Gastrocnemius medialis (tissue), 4 donors: Measurements from ENCODE around the gene MFRP. TPM values are rescaled to one million over a fixed set of nuclear protein-coding genes. Genes with fewer than 3 reads are reported as not detected.
A peak's percentile ranks its signal among the peaks of the same experiment; 100 is the strongest.

Experiments used
- ATAC-seq, 2 donors: fragments of 150-250 bp; one replicate each; pipeline ENCODE4 v1.9.1; 2016
- DNase-seq, 2 donors: peaks; one replicate each; pipeline ENCODE4 v3.0.0-alpha.2; 2019
- H3K27ac ChIP-seq, 4 donors: fragments of 200-600 bp; sonication (generic); 1 replicate in 1 of 4; 2 replicates in 3 of 4; pipeline ENCODE4 v1.5.1; 2016 to 2018; ENCODE audit warnings: mild to moderate bottlenecking in 2 of 4, moderate library complexity in 1 of 4
- H3K27me3 ChIP-seq, 3 donors: fragments of 200-600 bp; sonication (generic) in 2 of 3; 1 replicate in 1 of 3; 2 replicates in 2 of 3; pipeline versions ENCODE4 v1.5.1 to v1.6.0; 2016 to 2019; ENCODE audit warnings: mild to moderate bottlenecking in 1 of 3, moderate library complexity in 1 of 3
- H3K36me3 ChIP-seq, 2 donors: fragments of 200-600 bp; sonication (generic) in 1 of 2; one replicate each; pipeline ENCODE4 v1.5.1; 2017 to 2018
- H3K4me1 ChIP-seq, 2 donors: fragments of 200-600 bp; sonication (generic) in 1 of 2; one replicate each; pipeline ENCODE4 v1.5.1; 2016 to 2017; ENCODE audit warnings: mild to moderate bottlenecking in 2 of 2
- H3K4me3 ChIP-seq, 4 donors: fragments of 200-600 bp; sonication (generic) in 3 of 4; 1 replicate in 1 of 4; 2 replicates in 3 of 4; pipeline ENCODE4 v1.5.1; 2016 to 2019; ENCODE audit warnings: mild to moderate bottlenecking in 2 of 4
- H3K9me3 ChIP-seq, 3 donors: fragments of 200-600 bp; sonication (generic) in 2 of 3; 1 replicate in 1 of 3; 2 replicates in 2 of 3; pipeline ENCODE4 v1.5.1; 2016 to 2019
- CTCF ChIP-seq, 5 experiments: fragments of 450-650 bp in 3 of 5; fragments of 200-600 bp in 2 of 5; sonication (generic) in 2 of 5; IDR thresholded peaks in 4 of 5; conservative IDR thresholded peaks in 1 of 5; 1 replicate in 4 of 5; 2 replicates in 1 of 5; pipeline ENCODE4 v1.5.1; 2016 to 2019; ENCODE audit warnings: antibody characterized with exemption in 5 of 5, mild to moderate bottlenecking in 3 of 5, moderate library complexity in 3 of 5
- POLR2A ChIP-seq, 2 donors: fragments of 450-650 bp; IDR thresholded peaks; one replicate each; pipeline ENCODE4 v1.6.1; 2017; ENCODE audit warnings: antibody characterized with exemption in 2 of 2, mild to moderate bottlenecking in 2 of 2, moderate library complexity in 2 of 2
- in situ Hi-C, 4 donors: fragments of 200-750 bp; cut with MboI; loops; one replicate each; pipeline versions ENCODE4 v1.15.0 to v1.8.0; 2017; ENCODE audit warnings: low sequenced_read_pairs in 4 of 4
- intact Hi-C: fragments of 100-400 bp; cut with DNase I; formaldehyde crosslinking; loops from one replicate; pipeline ENCODE4 v1.15.1; 2023; ENCODE audit warnings: low total_unique reads
- total RNA-seq, 4 donors: library from RNA; depleted of rRNA; stranded (reverse); fragments of >200 nt; gene quantifications; one replicate each; pipeline versions ENCODE4 v1.1.0 to v1.2.3, GENCODE V29; 2016

Gene MFRP
- total RNA-seq, 4 donors from 2014 or later = not detected

DNA sequence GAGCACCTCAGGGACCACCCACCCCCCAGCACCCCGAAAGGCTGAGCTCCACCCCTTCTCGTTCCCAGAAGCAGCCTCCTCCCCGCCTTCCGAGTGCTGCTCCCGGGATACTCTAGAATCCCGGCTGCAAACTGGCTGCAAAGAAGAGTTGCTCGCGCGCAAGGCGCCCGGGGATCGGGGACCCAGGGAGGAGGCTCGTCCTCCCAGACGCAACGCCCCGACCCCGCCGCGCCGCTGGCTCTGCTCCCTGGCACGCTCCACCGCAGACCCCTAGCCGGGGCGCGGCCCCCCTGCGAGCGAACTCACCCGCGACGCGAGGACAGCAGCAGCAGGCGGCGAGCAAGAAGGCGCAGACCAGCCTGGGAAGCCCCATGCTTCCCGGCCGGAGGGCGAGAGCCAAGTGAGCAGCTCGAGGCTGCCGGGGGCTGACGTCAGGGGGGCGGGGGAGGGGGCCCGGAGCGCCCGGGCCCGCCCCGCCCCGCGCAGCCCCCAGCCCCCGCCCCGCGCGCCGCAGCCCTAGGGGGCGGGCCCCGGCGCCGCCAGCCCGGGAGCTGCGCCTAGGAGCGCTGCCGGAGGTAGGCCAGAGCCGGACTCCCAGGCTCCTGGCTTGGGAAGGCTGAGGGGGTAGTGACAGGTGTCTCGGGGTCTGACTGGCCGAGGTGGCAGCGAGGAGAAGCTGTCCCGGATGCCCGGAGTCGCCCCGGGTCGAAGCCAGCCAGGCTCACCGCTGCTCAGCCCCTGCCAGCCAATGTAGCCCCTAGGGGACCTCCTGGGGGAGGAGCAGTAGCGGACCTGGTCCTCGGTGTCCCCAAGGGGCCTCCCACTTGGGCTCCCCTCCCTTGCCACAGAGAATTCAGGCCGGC lies 29.5 kb downstream of the MFRP start, which contains the start of gene MCAM:
TSS of gene MCAM (minus strand) at position 402 of the 863 bp plus-strand sequence. CDS start at position 373, 29 bp downstream.
- Histone ChIP-seq H3K27ac (peak within 1 kb of the TSS; percentile 81 to 85 (median 85)), H3K9me3 (no peaks in the 10 kb centered on the region), H3K36me3 (no peaks in the 10 kb centered on the region), H3K4me1 (peaks cover 38 to 40% of the 10 kb centered on the region in 2 donors), H3K27me3 (peaks cover 0 to 10% (median 3%) of the 10 kb centered on the region in 3 donors), H3K4me3 (peak within 1 kb of the TSS; percentile 60 to 79 (median 69))
- in situ Hi-C loops (no loop called here), intact Hi-C loops (loop anchor here (5.0 kb wide), 1 partner anchor 170 kb away; the partner anchor contains the start of gene ABCG4)
- peak in 1 of 2 donors; percentile 43 for TF ChIP-seq POLR2A (IDR thresholded peaks at IDR 0.05)
- no peak for TF ChIP-seq CTCF (IDR thresholded peaks at IDR 0.05 in 4 of 5, conservative IDR thresholded peaks at IDR 0.05 in 1 of 5)
- no peak for DNase-seq
- ATAC-seq = peak; percentile 4 to 11

DNA sequence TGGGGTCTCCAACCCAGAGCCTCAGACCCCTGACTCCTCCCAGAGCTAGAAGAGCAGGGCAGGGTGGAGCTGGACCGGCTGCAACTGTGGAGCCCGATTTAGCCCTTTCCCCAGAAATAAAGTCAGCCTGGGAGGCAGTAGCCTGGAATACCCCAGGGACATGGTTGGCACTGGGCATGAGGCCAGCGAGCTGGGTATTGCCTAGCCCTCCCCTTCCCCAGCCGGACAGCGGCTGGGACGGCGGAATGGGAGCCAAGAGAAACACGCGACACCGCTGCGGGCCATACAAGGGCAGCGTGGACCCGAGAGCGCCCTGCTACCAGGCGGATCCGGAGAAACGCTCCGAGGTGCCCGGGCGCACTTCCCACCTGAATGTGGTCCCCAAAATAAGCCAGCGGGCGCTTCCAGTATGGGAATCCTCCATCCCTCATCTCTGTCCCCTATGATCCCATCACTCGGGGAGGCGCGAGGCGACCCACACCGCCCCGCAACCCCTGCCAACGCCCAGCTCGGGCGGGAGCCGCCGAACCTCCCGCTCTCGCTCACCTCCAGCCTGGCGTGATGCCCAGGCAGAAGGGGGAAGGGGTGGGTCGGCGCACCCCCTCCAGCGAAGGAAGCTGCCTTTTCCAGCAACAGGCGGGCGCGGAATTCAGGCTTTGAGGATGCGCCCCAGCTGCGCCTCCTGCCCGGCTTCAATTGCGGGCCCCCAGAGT lies 30.3 kb downstream of the MFRP start:
- ATAC-seq (peak in 1 of 2 donors; percentile 18), DNase-seq (no peak)
- in situ Hi-C loops = no loop called here
- no peaks in the 10 kb centered on the region for H3K36me3 ChIP-seq
- no peak for TF ChIP-seq CTCF (IDR thresholded peaks at IDR 0.05 in 4 of 5, conservative IDR thresholded peaks at IDR 0.05 in 1 of 5)
- no peak for TF ChIP-seq POLR2A (IDR thresholded peaks at IDR 0.05)
- peaks cover 0 to 10% (median 3%) of the 10 kb centered on the region in 3 donors for H3K27me3 ChIP-seq
- H3K9me3 ChIP-seq = no peaks in the 10 kb centered on the region
- intact Hi-C loops = loop anchor here (5.0 kb wide), 1 partner anchor 169 kb away; the partner anchor contains the start of gene ABCG4
- peak overlapping the region; percentile 80 to 85 (median 83) for H3K27ac ChIP-seq
- peak overlapping the region; percentile 60 to 79 (median 69) for H3K4me3 ChIP-seq
- peaks cover 35 to 38% of the 10 kb centered on the region in 2 donors for H3K4me1 ChIP-seq

DNA sequence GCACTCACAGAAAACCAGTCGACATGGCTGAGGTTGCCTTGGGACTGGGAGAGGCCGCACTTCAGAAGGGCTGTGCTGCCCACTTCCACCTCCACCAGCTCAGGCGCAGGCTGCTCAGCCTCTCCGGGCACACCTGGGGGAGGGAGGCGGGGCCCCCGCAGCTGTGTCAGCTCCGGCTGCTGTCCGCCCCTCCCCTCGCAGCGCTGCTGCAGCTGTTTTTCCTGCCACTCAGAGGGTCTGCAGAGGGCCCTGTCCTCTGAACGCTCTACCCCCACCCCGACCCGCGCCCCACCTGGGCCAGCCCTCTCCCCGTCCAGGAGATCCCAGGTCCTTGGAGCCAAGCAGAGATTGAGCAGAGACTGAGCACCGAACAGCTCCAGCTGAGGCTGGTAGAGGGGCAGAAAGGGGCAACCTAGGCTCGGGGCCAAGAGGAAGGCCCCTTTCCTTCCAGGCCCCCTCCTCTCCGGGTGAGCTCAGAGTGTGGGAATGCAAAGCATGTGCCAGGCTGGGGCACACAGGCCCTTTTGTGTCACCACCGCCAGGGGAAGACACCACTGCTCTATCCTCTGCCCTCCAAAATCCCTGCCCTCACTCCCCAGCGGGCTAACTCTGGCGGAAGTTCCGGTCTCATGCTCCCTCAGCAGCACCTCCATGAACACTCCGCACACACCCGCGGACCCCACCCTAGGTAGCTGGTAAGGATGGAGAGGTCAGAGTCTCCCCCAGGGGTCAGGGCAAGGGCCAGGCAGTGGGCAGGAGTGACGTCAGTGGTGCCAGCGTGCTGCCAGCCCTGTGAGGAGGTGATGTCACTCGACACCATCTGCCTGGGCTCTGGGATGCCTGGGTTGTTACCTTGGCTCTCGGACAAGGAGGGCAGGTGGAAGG lies 31.1 kb downstream of the MFRP start:
- peaks cover 0 to 3% (median 3%) of the 10 kb centered on the region in 3 donors for H3K27me3 ChIP-seq
- H3K4me3 ChIP-seq = peak overlapping the region; percentile 60 to 79 (median 69)
- no peaks in the 10 kb centered on the region for H3K9me3 ChIP-seq
- no peak for DNase-seq
- H3K27ac ChIP-seq = peak overlapping the region; percentile 80 to 85 (median 83)
- ATAC-seq = peak in 1 of 2 donors; percentile 14
- in situ Hi-C loops (no loop called here), intact Hi-C loops (loop anchor here (5.0 kb wide), 1 partner anchor 168 kb away; the partner anchor contains the start of gene ABCG4)
- H3K36me3 ChIP-seq = no peaks in the 10 kb centered on the region
- TF ChIP-seq CTCF (IDR thresholded peaks at IDR 0.05 in 4 of 5, conservative IDR thresholded peaks at IDR 0.05 in 1 of 5) (peak in 2 of 5 experiments; percentile 13 to 18), POLR2A (IDR thresholded peaks at IDR 0.05) (no peak)
- peaks cover 35 to 38% of the 10 kb centered on the region in 2 donors for H3K4me1 ChIP-seq

- intact Hi-C loops = loop anchor here (5.0 kb wide), 1 partner anchor 167 kb away; the partner anchor contains the start of gene ABCG4
- peak overlapping the region in 3 of 4 donors; percentile 7 to 60 (median 10) for H3K4me3 ChIP-seq
- peaks cover 0 to 3% (median 0%) of the 10 kb centered on the region in 3 donors for H3K27me3 ChIP-seq
- no peak for ATAC-seq
- DNase-seq = no peak
- in situ Hi-C loops = no loop called here
- H3K36me3 ChIP-seq = no peaks in the 10 kb centered on the region
- peak overlapping the region; percentile 80 to 85 (median 83) for H3K27ac ChIP-seq
- H3K9me3 ChIP-seq = no peaks in the 10 kb centered on the region
- H3K4me1 ChIP-seq = peaks cover 30 to 35% of the 10 kb centered on the region in 2 donors
- TF ChIP-seq CTCF (IDR thresholded peaks at IDR 0.05 in 4 of 5, conservative IDR thresholded peaks at IDR 0.05 in 1 of 5) (no peak), POLR2A (IDR thresholded peaks at IDR 0.05) (no peak)
Measured at GRCh38 chr11:119314726-119315125, 31.8 kb downstream of the MFRP start.
